Gastrocnemius medialis (tissue), 4 donors: Measurements from ENCODE around the gene BRSK1. TPM values are rescaled to one million over a fixed set of nuclear protein-coding genes. Genes with fewer than 3 reads are reported as not detected.

ENCODE experiments used
- ATAC-seq, 2 donors: fragments of 150-250 bp; one replicate each; pipeline ENCODE4 v1.9.1; 2016
- DNase-seq, 2 donors: peaks; one replicate each; pipeline ENCODE4 v3.0.0-alpha.2; 2019
- H3K27ac ChIP-seq, 4 donors: fragments of 200-600 bp; sonication (generic); 1 replicate in 1 of 4; 2 replicates in 3 of 4; pipeline ENCODE4 v1.5.1; 2016 to 2018; ENCODE audit warnings: mild to moderate bottlenecking in 2 of 4, moderate library complexity in 1 of 4
- H3K27me3 ChIP-seq, 3 donors: fragments of 200-600 bp; sonication (generic) in 2 of 3; 1 replicate in 1 of 3; 2 replicates in 2 of 3; pipeline versions ENCODE4 v1.5.1 to v1.6.0; 2016 to 2019; ENCODE audit warnings: mild to moderate bottlenecking in 1 of 3, moderate library complexity in 1 of 3
- H3K36me3 ChIP-seq, 2 donors: fragments of 200-600 bp; sonication (generic) in 1 of 2; one replicate each; pipeline ENCODE4 v1.5.1; 2017 to 2018
- H3K4me1 ChIP-seq, 2 donors: fragments of 200-600 bp; sonication (generic) in 1 of 2; one replicate each; pipeline ENCODE4 v1.5.1; 2016 to 2017; ENCODE audit warnings: mild to moderate bottlenecking in 2 of 2
- H3K4me3 ChIP-seq, 4 donors: fragments of 200-600 bp; sonication (generic) in 3 of 4; 1 replicate in 1 of 4; 2 replicates in 3 of 4; pipeline ENCODE4 v1.5.1; 2016 to 2019; ENCODE audit warnings: mild to moderate bottlenecking in 2 of 4
- H3K9me3 ChIP-seq, 3 donors: fragments of 200-600 bp; sonication (generic) in 2 of 3; 1 replicate in 1 of 3; 2 replicates in 2 of 3; pipeline ENCODE4 v1.5.1; 2016 to 2019
- CTCF ChIP-seq, 5 experiments: fragments of 450-650 bp in 3 of 5; fragments of 200-600 bp in 2 of 5; sonication (generic) in 2 of 5; IDR thresholded peaks in 4 of 5; conservative IDR thresholded peaks in 1 of 5; 1 replicate in 4 of 5; 2 replicates in 1 of 5; pipeline ENCODE4 v1.5.1; 2016 to 2019; ENCODE audit warnings: antibody characterized with exemption in 5 of 5, mild to moderate bottlenecking in 3 of 5, moderate library complexity in 3 of 5
- POLR2A ChIP-seq, 2 donors: fragments of 450-650 bp; IDR thresholded peaks; one replicate each; pipeline ENCODE4 v1.6.1; 2017; ENCODE audit warnings: antibody characterized with exemption in 2 of 2, mild to moderate bottlenecking in 2 of 2, moderate library complexity in 2 of 2
- in situ Hi-C, 4 donors: fragments of 200-750 bp; cut with MboI; loops; one replicate each; pipeline versions ENCODE4 v1.15.0 to v1.8.0; 2017; ENCODE audit warnings: low sequenced_read_pairs in 4 of 4
- intact Hi-C: fragments of 100-400 bp; cut with DNase I; formaldehyde crosslinking; loops from one replicate; pipeline ENCODE4 v1.15.1; 2023; ENCODE audit warnings: low total_unique reads
- total RNA-seq, 4 donors: library from RNA; depleted of rRNA; stranded (reverse); fragments of >200 nt; gene quantifications; one replicate each; pipeline versions ENCODE4 v1.1.0 to v1.2.3, GENCODE V29; 2016

The BRSK1 gene
- total RNA-seq, 4 donors from 2014 or later: not detected

DNA sequence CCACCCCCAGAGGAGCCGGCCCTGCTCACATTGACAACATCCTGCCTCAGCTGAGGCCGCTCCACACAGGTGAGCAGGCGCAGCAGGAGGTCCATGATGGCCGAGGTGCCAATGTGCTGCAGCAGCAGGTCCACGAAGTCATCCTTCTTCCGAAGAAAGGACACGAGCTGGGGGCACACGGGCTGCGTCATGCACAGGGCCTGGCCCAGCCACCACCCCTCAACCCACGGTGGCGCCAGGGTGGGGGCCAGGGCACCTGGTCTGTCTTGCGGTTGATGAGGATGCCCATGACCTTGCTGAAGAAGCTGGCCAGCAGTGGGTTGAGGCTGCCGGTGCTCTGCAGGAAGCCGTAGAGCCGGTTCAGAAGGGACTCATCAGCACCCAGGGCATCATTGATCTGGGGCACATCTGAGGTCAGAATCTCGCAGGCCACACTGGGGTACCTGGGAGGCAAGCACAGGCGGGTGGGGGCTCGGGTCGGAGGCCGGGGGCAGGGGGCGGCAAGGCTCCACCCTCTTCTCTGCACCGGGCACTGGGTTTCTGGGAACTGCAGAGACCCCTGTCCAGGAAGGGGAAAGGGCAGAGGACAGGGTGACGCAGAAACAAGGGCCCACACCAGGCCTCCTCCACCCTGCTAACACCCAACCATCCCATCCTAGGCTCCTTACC is 38.4 kb upstream of the BRSK1 start:
- in situ Hi-C loops (no loop called here), intact Hi-C loops (no loop called here)
- H3K27me3 ChIP-seq: no peaks in the 10 kb centered on the region
- peaks cover 3 to 64% of the 10 kb centered on the region in 2 donors for H3K36me3 ChIP-seq
- no peak overlapping the region for H3K27ac ChIP-seq
- no peak for TF ChIP-seq CTCF (IDR thresholded peaks at IDR 0.05 in 4 of 5, conservative IDR thresholded peaks at IDR 0.05 in 1 of 5)
- no peak for TF ChIP-seq POLR2A (IDR thresholded peaks at IDR 0.05)
- DNase-seq: no peak
- H3K9me3 ChIP-seq: no peaks in the 10 kb centered on the region
- no peak for ATAC-seq
- no peaks in the 10 kb centered on the region for H3K4me1 ChIP-seq
- H3K4me3 ChIP-seq: no peak overlapping the region

GRCh38 chr19:55246462-55247451 is 37.0 kb upstream of the BRSK1 start:
- intact Hi-C loops: no loop called here
- DNase-seq (no peak), ATAC-seq (no peak)
- Histone ChIP-seq H3K36me3 (peaks cover 3 to 50% of the 10 kb centered on the region in 2 donors), H3K27me3 (no peaks in the 10 kb centered on the region), H3K9me3 (no peaks in the 10 kb centered on the region), H3K4me1 (peaks cover 0 to 2% of the 10 kb centered on the region in 2 donors), H3K27ac (no peak overlapping the region), H3K4me3 (no peak overlapping the region)
- in situ Hi-C loops: no loop called here
- TF ChIP-seq CTCF (IDR thresholded peaks at IDR 0.05 in 4 of 5, conservative IDR thresholded peaks at IDR 0.05 in 1 of 5) (no peak), POLR2A (IDR thresholded peaks at IDR 0.05) (no peak)

GRCh38 chr19:55247621-55248099 is 36.1 kb upstream of the BRSK1 start:
- H3K27me3 ChIP-seq: no peaks in the 10 kb centered on the region
- peaks cover 0 to 5% of the 10 kb centered on the region in 2 donors for H3K4me1 ChIP-seq
- ATAC-seq (no peak), DNase-seq (no peak)
- intact Hi-C loops (no loop called here), in situ Hi-C loops (no loop called here)
- no peaks in the 10 kb centered on the region for H3K9me3 ChIP-seq
- H3K27ac ChIP-seq: no peak overlapping the region
- TF ChIP-seq CTCF (IDR thresholded peaks at IDR 0.05 in 4 of 5, conservative IDR thresholded peaks at IDR 0.05 in 1 of 5) (no peak), POLR2A (IDR thresholded peaks at IDR 0.05) (no peak)
- H3K36me3 ChIP-seq: peaks cover 0 to 41% of the 10 kb centered on the region in 2 donors
- H3K4me3 ChIP-seq: no peak overlapping the region

GRCh38 chr19:55248166-55248675 is 35.6 kb upstream of the BRSK1 start:
- ATAC-seq (no peak), DNase-seq (no peak)
- Histone ChIP-seq H3K27me3 (no peaks in the 10 kb centered on the region), H3K27ac (no peak overlapping the region), H3K4me3 (no peak overlapping the region), H3K9me3 (no peaks in the 10 kb centered on the region), H3K4me1 (peaks cover 0 to 10% of the 10 kb centered on the region in 2 donors), H3K36me3 (peaks cover 0 to 37% of the 10 kb centered on the region in 2 donors)
- TF ChIP-seq POLR2A (IDR thresholded peaks at IDR 0.05) (no peak), CTCF (IDR thresholded peaks at IDR 0.05 in 4 of 5, conservative IDR thresholded peaks at IDR 0.05 in 1 of 5) (no peak)
- in situ Hi-C loops (no loop called here), intact Hi-C loops (no loop called here)
